Spinal cord (tissue), 10 donors: ENCODE measurements around the gene CEP57L1. TPM values are rescaled to one million over a fixed set of nuclear protein-coding genes. Genes with fewer than 3 reads are reported as not detected.
"Not testable (repeated sequence)": the region's sequence is repeated elsewhere in the genome, so short reads cannot be mapped to it uniquely, and the experiment has no call there.

Experiments used
- DNase-seq, 6 donors: peaks; one replicate each; pipeline versions ENCODE4 v3.0.0 to v3.0.0-alpha.2; 2013 to 2015; ENCODE audit warnings: low spot score in 6 of 6, low read depth in 4 of 6
- H3K27ac ChIP-seq: one replicate; pipeline ENCODE4 v1.5.1; 2013; ENCODE audit warnings: low read depth, low read length, control low read depth
- H3K27me3 ChIP-seq: one replicate; pipeline ENCODE4 v1.6.1; 2013; ENCODE audit warnings: low read length; ENCODE audit not compliant: control insufficient read depth, insufficient read depth
- H3K36me3 ChIP-seq: one replicate; pipeline ENCODE4 v1.6.1; 2013; ENCODE audit warnings: low read length; ENCODE audit not compliant: control insufficient read depth, insufficient read depth
- H3K4me1 ChIP-seq: one replicate; pipeline ENCODE4 v1.6.1; 2013; ENCODE audit warnings: low read length; ENCODE audit not compliant: control insufficient read depth, insufficient read depth
- H3K4me3 ChIP-seq: one replicate; pipeline ENCODE4 v1.5.1; 2013; ENCODE audit warnings: low read depth, low read length, control low read depth
- H3K9me3 ChIP-seq: one replicate; pipeline ENCODE4 v1.6.1; 2013; ENCODE audit warnings: low read length; ENCODE audit not compliant: control insufficient read depth, insufficient read depth
- WGBS: methylation state at CpG from one replicate; pipeline ENCODE4 v1.1.5; 2013; ENCODE audit warnings: missing lambda C conversion rate; ENCODE audit not compliant: insufficient coverage; 5-methylcytosine and 5-hydroxymethylcytosine counted together
- polyA plus RNA-seq, 2 donors: library from polyadenylated mRNA; unstranded; fragments of 120-200 nt; gene quantifications; one replicate each; pipeline ENCODE4 v1.2.1, GENCODE V29; 2013; ENCODE audit not compliant: insufficient read length in 2 of 2
- total RNA-seq, 2 donors: library from RNA; depleted of rRNA in 1 of 2; stranded (reverse); fragments of 120-200 nt in 1 of 2; fragments of >200 nt in 1 of 2; gene quantifications; one replicate each; pipeline versions ENCODE4 v1.2.3 to v1.2.4, GENCODE V29; 2013 to 2014
- donor health status: healthy.

CEP57L1 gene
- total and polyA plus RNA-seq, 4 donors = 18.4 to 50.7 (median 33.2) TPM

GRCh38 chr6:109143191-109143590 lies 47.9 kb downstream of the CEP57L1 start:
- Histone ChIP-seq H3K4me1 (no peaks in the 10 kb centered on the region), H3K27me3 (no peaks in the 10 kb centered on the region), H3K9me3 (peaks cover 2% of the 10 kb centered on the region), H3K4me3 (no peak overlapping the region), H3K36me3 (peaks cover 2% of the 10 kb centered on the region), H3K27ac (no peak overlapping the region)
- DNase-seq = no peak

DNA sequence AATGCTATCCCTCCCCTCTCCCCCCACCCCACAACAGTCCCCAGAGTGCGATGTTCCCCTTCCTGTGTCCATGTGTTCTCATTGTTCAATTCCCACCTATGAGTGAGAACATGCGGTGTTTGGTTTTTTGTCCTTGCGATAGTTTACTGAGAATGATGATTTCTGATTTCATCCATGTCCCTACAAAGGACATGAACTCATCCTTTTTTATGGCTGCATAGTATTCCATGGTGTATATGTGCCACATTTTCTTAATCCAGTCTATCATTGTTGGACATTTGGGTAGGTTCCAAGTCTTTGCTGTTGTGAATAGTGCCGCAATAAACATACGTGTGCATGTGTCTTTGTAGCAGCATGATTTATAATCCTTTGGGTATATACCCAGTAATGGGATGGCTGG lies 52.9 kb downstream of the CEP57L1 start:
- not testable (repeated sequence) for H3K4me3 ChIP-seq, H3K36me3 ChIP-seq, H3K9me3 ChIP-seq, DNase-seq, H3K27ac ChIP-seq, H3K4me1 ChIP-seq, H3K27me3 ChIP-seq
- no CpG with 5 or more reads among the region's 5 CpGs for WGBS

- not testable (repeated sequence) for H3K27me3 ChIP-seq, H3K4me3 ChIP-seq
- no CpG with 5 or more reads among the region's 1 CpG for WGBS
Observed at GRCh38 chr6:109148716-109149115, 53.4 kb downstream of the CEP57L1 start.

GRCh38 chr6:109153752-109154151 lies 58.4 kb downstream of the CEP57L1 start:
- Histone ChIP-seq H3K4me3 (no peak overlapping the region), H3K27ac (no peak overlapping the region)
- no CpG with 5 or more reads among the region's 1 CpG for whole genome bisulfite sequencing

More at GRCh38 chr6:109148716-109149115, 53.4 kb downstream of the CEP57L1 start:
- H3K4me1 ChIP-seq, H3K27ac ChIP-seq, DNase-seq, H3K9me3 ChIP-seq, H3K36me3 ChIP-seq: not testable (repeated sequence)

GRCh38 chr6:109164331-109164730 lies 69.0 kb downstream of the CEP57L1 start:
- no peaks in the 10 kb centered on the region for H3K4me1 ChIP-seq
- H3K9me3 ChIP-seq = no peaks in the 10 kb centered on the region
- DNase-seq = no peak
- H3K27ac ChIP-seq = no peak overlapping the region
- peaks cover 2% of the 10 kb centered on the region for H3K36me3 ChIP-seq
- no peak overlapping the region for H3K4me3 ChIP-seq
- no peaks in the 10 kb centered on the region for H3K27me3 ChIP-seq

More at GRCh38 chr6:109153752-109154151, 58.4 kb downstream of the CEP57L1 start:
- Histone ChIP-seq H3K27me3 (no peaks in the 10 kb centered on the region), H3K9me3 (no peaks in the 10 kb centered on the region), H3K36me3 (peaks cover 7% of the 10 kb centered on the region), H3K4me1 (no peaks in the 10 kb centered on the region)
- DNase-seq = no peak

GRCh38 chr6:109165392-109165974 lies 70.2 kb downstream of the CEP57L1 start:
- H3K36me3 ChIP-seq = no peaks in the 10 kb centered on the region
- H3K4me1 ChIP-seq = no peaks in the 10 kb centered on the region
- WGBS = 13% methylated on average over 1 of the region's 1 CpG
- no peak overlapping the region for H3K4me3 ChIP-seq
- DNase-seq = peak in 3 of 6 donors; percentile 15 to 51 (median 34)
- H3K27me3 ChIP-seq = no peaks in the 10 kb centered on the region
- H3K27ac ChIP-seq = no peak overlapping the region
- no peaks in the 10 kb centered on the region for H3K9me3 ChIP-seq

GRCh38 chr6:109166673-109167072 lies 71.4 kb downstream of the CEP57L1 start:
- H3K36me3 ChIP-seq = no peaks in the 10 kb centered on the region
- no peaks in the 10 kb centered on the region for H3K27me3 ChIP-seq
- no CpG with 5 or more reads among the region's 3 CpGs for WGBS
- no peak overlapping the region for H3K27ac ChIP-seq
- no peaks in the 10 kb centered on the region for H3K4me1 ChIP-seq
- no peak overlapping the region for H3K4me3 ChIP-seq
- H3K9me3 ChIP-seq = no peaks in the 10 kb centered on the region
- no peak for DNase-seq

- H3K27me3 ChIP-seq = no peaks in the 10 kb centered on the region
- no peak overlapping the region for H3K4me3 ChIP-seq
- DNase-seq = no peak
- WGBS = 96% methylated on average over 3 of the region's 4 CpGs
- no peaks in the 10 kb centered on the region for H3K36me3 ChIP-seq
- no peaks in the 10 kb centered on the region for H3K9me3 ChIP-seq
- no peaks in the 10 kb centered on the region for H3K4me1 ChIP-seq
- no peak overlapping the region for H3K27ac ChIP-seq
Observed at GRCh38 chr6:109167562-109167961, 72.3 kb downstream of the CEP57L1 start.

- no CpG with 5 or more reads among the region's 2 CpGs for WGBS
- H3K27ac ChIP-seq = no peak overlapping the region
- no peaks in the 10 kb centered on the region for H3K9me3 ChIP-seq
- no peaks in the 10 kb centered on the region for H3K4me1 ChIP-seq
- no peaks in the 10 kb centered on the region for H3K36me3 ChIP-seq
- H3K4me3 ChIP-seq = no peak overlapping the region
- DNase-seq = no peak
- no peaks in the 10 kb centered on the region for H3K27me3 ChIP-seq
Observed at GRCh38 chr6:109170333-109170732, 75.0 kb downstream of the CEP57L1 start.

GRCh38 chr6:109172101-109172746 lies 76.9 kb downstream of the CEP57L1 start:
- Histone ChIP-seq H3K4me1 (no peaks in the 10 kb centered on the region), H3K27ac (no peak overlapping the region), H3K9me3 (no peaks in the 10 kb centered on the region), H3K36me3 (no peaks in the 10 kb centered on the region), H3K27me3 (no peaks in the 10 kb centered on the region), H3K4me3 (no peak overlapping the region)
- 100% methylated on average over 2 of the region's 2 CpGs for WGBS
- no peak for DNase-seq
